Osteocyte (in vitro differentiated cells): ENCODE data around the gene GRID1. TPM values are rescaled to one million over a fixed set of nuclear protein-coding genes. Genes with fewer than 3 reads are reported as not detected.
A peak's percentile ranks its signal among the peaks of the same experiment; 100 is the strongest.

ENCODE experiments used
- DNase-seq: peaks from one replicate; pipeline ENCODE4 v3.0.0; 2021; ENCODE audit warnings: mixed read lengths; ENCODE audit not compliant: unreplicated experiment; ENCODE audit errors: extremely low spot score
- H3K27ac Mint-ChIP-seq: one replicate; pipeline ENCODE4 v1.8.0; 2021; ENCODE audit warnings: mild to moderate bottlenecking, mixed read lengths; ENCODE audit not compliant: unreplicated experiment
- H3K27me3 Mint-ChIP-seq: one replicate; pipeline ENCODE4 v1.8.0; 2021; ENCODE audit warnings: mixed read lengths; ENCODE audit not compliant: unreplicated experiment
- H3K36me3 Mint-ChIP-seq: one replicate; pipeline ENCODE4 v1.8.0; 2021; ENCODE audit warnings: mixed read lengths; ENCODE audit not compliant: unreplicated experiment
- H3K4me1 Mint-ChIP-seq: one replicate; pipeline ENCODE4 v1.8.0; 2021; ENCODE audit warnings: mixed read lengths; ENCODE audit not compliant: unreplicated experiment
- H3K4me3 Mint-ChIP-seq: one replicate; pipeline ENCODE4 v1.8.0; 2021; ENCODE audit warnings: mild to moderate bottlenecking, moderate library complexity, mixed read lengths; ENCODE audit not compliant: unreplicated experiment
- H3K9me3 Mint-ChIP-seq: one replicate; pipeline ENCODE4 v1.8.0; 2021; ENCODE audit warnings: mixed read lengths; ENCODE audit not compliant: unreplicated experiment
- total RNA-seq: library from RNA; stranded (reverse); gene quantifications from 2 replicates; pipeline ENCODE4 v1.2.1, GENCODE V29; 2021
- TF ChIP-seq, protein P1 (sequence below): fragments of 200-600 bp; sonication (generic); IDR thresholded peaks from 2 replicates; pipeline ENCODE4 v1.5.0; 2021; ENCODE audit warnings: antibody characterized with exemption, mild to moderate bottlenecking, moderate library complexity

The GRID1 gene
- total RNA-seq, 1 donor from 2014 or later: 0.11 TPM

GRCh38 chr10:86023336-86023735 lies 343.3 kb downstream of the GRID1 start:
- H3K4me1 Mint-ChIP-seq: no peaks in the 10 kb centered on the region
- TF ChIP-seq, protein P1, sequence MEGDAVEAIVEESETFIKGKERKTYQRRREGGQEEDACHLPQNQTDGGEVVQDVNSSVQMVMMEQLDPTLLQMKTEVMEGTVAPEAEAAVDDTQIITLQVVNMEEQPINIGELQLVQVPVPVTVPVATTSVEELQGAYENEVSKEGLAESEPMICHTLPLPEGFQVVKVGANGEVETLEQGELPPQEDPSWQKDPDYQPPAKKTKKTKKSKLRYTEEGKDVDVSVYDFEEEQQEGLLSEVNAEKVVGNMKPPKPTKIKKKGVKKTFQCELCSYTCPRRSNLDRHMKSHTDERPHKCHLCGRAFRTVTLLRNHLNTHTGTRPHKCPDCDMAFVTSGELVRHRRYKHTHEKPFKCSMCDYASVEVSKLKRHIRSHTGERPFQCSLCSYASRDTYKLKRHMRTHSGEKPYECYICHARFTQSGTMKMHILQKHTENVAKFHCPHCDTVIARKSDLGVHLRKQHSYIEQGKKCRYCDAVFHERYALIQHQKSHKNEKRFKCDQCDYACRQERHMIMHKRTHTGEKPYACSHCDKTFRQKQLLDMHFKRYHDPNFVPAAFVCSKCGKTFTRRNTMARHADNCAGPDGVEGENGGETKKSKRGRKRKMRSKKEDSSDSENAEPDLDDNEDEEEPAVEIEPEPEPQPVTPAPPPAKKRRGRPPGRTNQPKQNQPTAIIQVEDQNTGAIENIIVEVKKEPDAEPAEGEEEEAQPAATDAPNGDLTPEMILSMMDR: no peak
- no peak overlapping the region for H3K27ac Mint-ChIP-seq
- H3K9me3 Mint-ChIP-seq: peaks cover 5% of the 10 kb centered on the region
- no peak overlapping the region for H3K4me3 Mint-ChIP-seq
- H3K36me3 Mint-ChIP-seq: no peaks in the 10 kb centered on the region
- no peak for DNase-seq
- H3K27me3 Mint-ChIP-seq: no peaks in the 10 kb centered on the region

DNA sequence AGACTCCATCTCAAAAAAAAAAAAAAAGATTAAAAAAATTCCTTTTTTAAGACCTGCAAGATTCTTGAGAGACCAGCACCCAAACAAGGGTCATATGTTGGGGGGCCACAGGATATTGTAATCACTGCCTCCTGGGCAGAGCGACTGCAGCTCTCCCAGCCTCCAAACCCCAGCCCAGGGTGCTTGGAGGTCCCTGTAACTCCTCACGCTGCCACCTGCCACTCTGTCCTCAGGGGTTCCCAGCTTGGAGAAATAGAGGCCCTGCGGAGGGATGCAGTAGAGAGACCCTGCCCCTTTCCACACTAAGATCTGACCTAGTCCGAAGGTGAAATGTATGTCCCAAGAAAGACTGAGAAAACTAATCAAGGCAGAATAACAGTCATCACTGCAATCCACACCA lies 343.7 kb downstream of the GRID1 start:
- Mint-ChIP-seq H3K36me3 (no peaks in the 10 kb centered on the region), H3K27ac (no peak overlapping the region), H3K9me3 (peaks cover 5% of the 10 kb centered on the region), H3K27me3 (no peaks in the 10 kb centered on the region), H3K4me3 (no peak overlapping the region), H3K4me1 (no peaks in the 10 kb centered on the region)
- TF ChIP-seq, protein P1: no peak
- peak; percentile 72 for DNase-seq

GRCh38 chr10:86020134-86020533 lies 346.5 kb downstream of the GRID1 start:
- H3K4me3 Mint-ChIP-seq: no peak overlapping the region
- peak; percentile 66 for DNase-seq
- no peaks in the 10 kb centered on the region for H3K27me3 Mint-ChIP-seq
- peaks cover 6% of the 10 kb centered on the region for H3K9me3 Mint-ChIP-seq
- TF ChIP-seq, protein P1: no peak
- no peaks in the 10 kb centered on the region for H3K36me3 Mint-ChIP-seq
- H3K4me1 Mint-ChIP-seq: no peaks in the 10 kb centered on the region
- H3K27ac Mint-ChIP-seq: no peak overlapping the region

GRCh38 chr10:86019141-86019540 lies 347.5 kb downstream of the GRID1 start:
- Mint-ChIP-seq H3K36me3 (no peaks in the 10 kb centered on the region), H3K4me3 (no peak overlapping the region), H3K4me1 (no peaks in the 10 kb centered on the region), H3K9me3 (peaks cover 6% of the 10 kb centered on the region), H3K27me3 (no peaks in the 10 kb centered on the region), H3K27ac (no peak overlapping the region)
- TF ChIP-seq, protein P1: no peak
- DNase-seq: peak; percentile 69

DNA sequence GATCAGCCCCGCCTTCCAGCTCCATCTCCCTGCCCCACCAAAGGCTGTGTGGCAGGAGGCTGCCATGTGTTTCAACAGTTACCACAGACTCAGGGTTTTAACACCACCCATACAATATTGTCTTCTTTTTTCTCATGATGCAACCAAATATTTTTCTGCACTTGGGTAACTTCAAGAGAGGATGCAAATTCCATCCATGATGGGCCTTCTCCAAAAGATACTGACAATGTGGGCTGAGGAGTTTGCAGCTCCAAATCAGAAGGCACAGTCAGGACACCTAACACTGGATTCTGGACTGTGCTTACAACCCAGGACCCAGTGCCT lies 347.9 kb downstream of the GRID1 start:
- no peaks in the 10 kb centered on the region for H3K36me3 Mint-ChIP-seq
- no peak overlapping the region for H3K27ac Mint-ChIP-seq
- no peaks in the 10 kb centered on the region for H3K4me1 Mint-ChIP-seq
- TF ChIP-seq, protein P1: no peak
- DNase-seq: no peak
- H3K27me3 Mint-ChIP-seq: no peaks in the 10 kb centered on the region
- peaks cover 6% of the 10 kb centered on the region for H3K9me3 Mint-ChIP-seq
- H3K4me3 Mint-ChIP-seq: no peak overlapping the region
